WTC11 (cell line): Measurements from ENCODE around the gene ARHGEF10L.

Experiments used
- ATF3 ChIP-seq: sonication (generic); formaldehyde crosslinking; conservative IDR thresholded peaks from 2 replicates; pipeline ENCODE4 v1.8.1; 2022; ENCODE audit warnings: mild to moderate bottlenecking, missing genetic modification reagents
- FOXK1 ChIP-seq: sonication (generic); formaldehyde crosslinking; IDR thresholded peaks from 2 replicates; pipeline ENCODE4 v1.8.0; 2022; ENCODE audit warnings: mild to moderate bottlenecking, moderate library complexity, missing genetic modification reagents
- JUN ChIP-seq: sonication (generic); formaldehyde crosslinking; IDR thresholded peaks from 2 replicates; pipeline ENCODE4 v1.8.0; 2023; ENCODE audit warnings: mild to moderate bottlenecking, missing genetic modification reagents
- MLX ChIP-seq: sonication (generic); formaldehyde crosslinking; IDR thresholded peaks from 2 replicates; pipeline ENCODE4 v1.8.1; 2023; ENCODE audit warnings: mild to moderate bottlenecking, missing genetic modification reagents, moderate library complexity
- NFYB ChIP-seq: sonication (generic); formaldehyde crosslinking; conservative IDR thresholded peaks from 2 replicates; pipeline ENCODE4 v1.8.0; 2022; ENCODE audit warnings: low read depth, missing genetic modification reagents
- RORB ChIP-seq: fragments of 250-450 bp; sonication (Bioruptor Pico); IDR thresholded peaks from 2 replicates; pipeline ENCODE4 v1.9.0; 2021; ENCODE audit warnings: mild to moderate bottlenecking
- SMAD3 ChIP-seq: sonication (generic); formaldehyde crosslinking; IDR thresholded peaks from 2 replicates; pipeline ENCODE4 v1.8.0; 2022; ENCODE audit warnings: missing genetic modification reagents, mild to moderate bottlenecking, borderline replicate concordance
- SP1 ChIP-seq: sonication (generic); formaldehyde crosslinking; conservative IDR thresholded peaks from 2 replicates; pipeline ENCODE4 v1.8.1; 2022; ENCODE audit warnings: missing genetic modification reagents
- TCF7 ChIP-seq: sonication (generic); formaldehyde crosslinking; IDR thresholded peaks from 2 replicates; pipeline ENCODE4 v1.8.0; 2022; ENCODE audit warnings: mild to moderate bottlenecking, low read depth, missing genetic modification reagents, moderate library complexity
- TF ChIP-seq, protein P1 (sequence below): sonication (generic); formaldehyde crosslinking; IDR thresholded peaks from 2 replicates; pipeline ENCODE4 v1.8.1; 2022; ENCODE audit warnings: low read depth, missing genetic modification reagents, borderline replicate concordance
- TF ChIP-seq, protein P2 (sequence below): fragments of 200-600 bp; IDR thresholded peaks from 2 replicates; pipeline ENCODE4 v1.8.0; 2022; ENCODE audit warnings: antibody characterized with exemption
- TF ChIP-seq, protein P3 (sequence below): sonication (generic); formaldehyde crosslinking; IDR thresholded peaks from 2 replicates; pipeline ENCODE4 v1.8.0; 2022; ENCODE audit warnings: missing genetic modification reagents
- TF ChIP-seq, protein P4 (sequence below): sonication (generic); formaldehyde crosslinking; IDR thresholded peaks from 2 replicates; pipeline ENCODE4 v1.8.0; 2022; ENCODE audit warnings: mild to moderate bottlenecking, missing genetic modification reagents

GRCh38 chr1:17596651-17597509 lies 57.4 kb downstream of the ARHGEF10L start:
- TF ChIP-seq TCF7, result no peak
- TF ChIP-seq, protein P1, sequence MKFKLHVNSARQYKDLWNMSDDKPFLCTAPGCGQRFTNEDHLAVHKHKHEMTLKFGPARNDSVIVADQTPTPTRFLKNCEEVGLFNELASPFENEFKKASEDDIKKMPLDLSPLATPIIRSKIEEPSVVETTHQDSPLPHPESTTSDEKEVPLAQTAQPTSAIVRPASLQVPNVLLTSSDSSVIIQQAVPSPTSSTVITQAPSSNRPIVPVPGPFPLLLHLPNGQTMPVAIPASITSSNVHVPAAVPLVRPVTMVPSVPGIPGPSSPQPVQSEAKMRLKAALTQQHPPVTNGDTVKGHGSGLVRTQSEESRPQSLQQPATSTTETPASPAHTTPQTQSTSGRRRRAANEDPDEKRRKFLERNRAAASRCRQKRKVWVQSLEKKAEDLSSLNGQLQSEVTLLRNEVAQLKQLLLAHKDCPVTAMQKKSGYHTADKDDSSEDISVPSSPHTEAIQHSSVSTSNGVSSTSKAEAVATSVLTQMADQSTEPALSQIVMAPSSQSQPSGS (CRISPR knock-in tag), result no peak
- TF ChIP-seq, protein P2, sequence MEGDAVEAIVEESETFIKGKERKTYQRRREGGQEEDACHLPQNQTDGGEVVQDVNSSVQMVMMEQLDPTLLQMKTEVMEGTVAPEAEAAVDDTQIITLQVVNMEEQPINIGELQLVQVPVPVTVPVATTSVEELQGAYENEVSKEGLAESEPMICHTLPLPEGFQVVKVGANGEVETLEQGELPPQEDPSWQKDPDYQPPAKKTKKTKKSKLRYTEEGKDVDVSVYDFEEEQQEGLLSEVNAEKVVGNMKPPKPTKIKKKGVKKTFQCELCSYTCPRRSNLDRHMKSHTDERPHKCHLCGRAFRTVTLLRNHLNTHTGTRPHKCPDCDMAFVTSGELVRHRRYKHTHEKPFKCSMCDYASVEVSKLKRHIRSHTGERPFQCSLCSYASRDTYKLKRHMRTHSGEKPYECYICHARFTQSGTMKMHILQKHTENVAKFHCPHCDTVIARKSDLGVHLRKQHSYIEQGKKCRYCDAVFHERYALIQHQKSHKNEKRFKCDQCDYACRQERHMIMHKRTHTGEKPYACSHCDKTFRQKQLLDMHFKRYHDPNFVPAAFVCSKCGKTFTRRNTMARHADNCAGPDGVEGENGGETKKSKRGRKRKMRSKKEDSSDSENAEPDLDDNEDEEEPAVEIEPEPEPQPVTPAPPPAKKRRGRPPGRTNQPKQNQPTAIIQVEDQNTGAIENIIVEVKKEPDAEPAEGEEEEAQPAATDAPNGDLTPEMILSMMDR, result no peak
- TF ChIP-seq SP1, result no peak
- TF ChIP-seq RORB (CRISPR knock-in tag), result no peak
- no peak for TF ChIP-seq FOXK1 (CRISPR knock-in tag)
- no peak for TF ChIP-seq SMAD3
- TF ChIP-seq JUN (CRISPR knock-in tag), result no peak
- TF ChIP-seq MLX (CRISPR knock-in tag), result no peak
- TF ChIP-seq NFYB (CRISPR knock-in tag), result no peak
- TF ChIP-seq, protein P3, sequence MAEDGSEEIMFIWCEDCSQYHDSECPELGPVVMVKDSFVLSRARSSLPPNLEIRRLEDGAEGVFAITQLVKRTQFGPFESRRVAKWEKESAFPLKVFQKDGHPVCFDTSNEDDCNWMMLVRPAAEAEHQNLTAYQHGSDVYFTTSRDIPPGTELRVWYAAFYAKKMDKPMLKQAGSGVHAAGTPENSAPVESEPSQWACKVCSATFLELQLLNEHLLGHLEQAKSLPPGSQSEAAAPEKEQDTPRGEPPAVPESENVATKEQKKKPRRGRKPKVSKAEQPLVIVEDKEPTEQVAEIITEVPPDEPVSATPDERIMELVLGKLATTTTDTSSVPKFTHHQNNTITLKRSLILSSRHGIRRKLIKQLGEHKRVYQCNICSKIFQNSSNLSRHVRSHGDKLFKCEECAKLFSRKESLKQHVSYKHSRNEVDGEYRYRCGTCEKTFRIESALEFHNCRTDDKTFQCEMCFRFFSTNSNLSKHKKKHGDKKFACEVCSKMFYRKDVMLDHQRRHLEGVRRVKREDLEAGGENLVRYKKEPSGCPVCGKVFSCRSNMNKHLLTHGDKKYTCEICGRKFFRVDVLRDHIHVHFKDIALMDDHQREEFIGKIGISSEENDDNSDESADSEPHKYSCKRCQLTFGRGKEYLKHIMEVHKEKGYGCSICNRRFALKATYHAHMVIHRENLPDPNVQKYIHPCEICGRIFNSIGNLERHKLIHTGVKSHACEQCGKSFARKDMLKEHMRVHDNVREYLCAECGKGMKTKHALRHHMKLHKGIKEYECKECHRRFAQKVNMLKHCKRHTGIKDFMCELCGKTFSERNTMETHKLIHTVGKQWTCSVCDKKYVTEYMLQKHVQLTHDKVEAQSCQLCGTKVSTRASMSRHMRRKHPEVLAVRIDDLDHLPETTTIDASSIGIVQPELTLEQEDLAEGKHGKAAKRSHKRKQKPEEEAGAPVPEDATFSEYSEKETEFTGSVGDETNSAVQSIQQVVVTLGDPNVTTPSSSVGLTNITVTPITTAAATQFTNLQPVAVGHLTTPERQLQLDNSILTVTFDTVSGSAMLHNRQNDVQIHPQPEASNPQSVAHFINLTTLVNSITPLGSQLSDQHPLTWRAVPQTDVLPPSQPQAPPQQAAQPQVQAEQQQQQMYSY (CRISPR knock-in tag), result no peak
- no peak for TF ChIP-seq ATF3 (CRISPR knock-in tag)
- TF ChIP-seq, protein P4, sequence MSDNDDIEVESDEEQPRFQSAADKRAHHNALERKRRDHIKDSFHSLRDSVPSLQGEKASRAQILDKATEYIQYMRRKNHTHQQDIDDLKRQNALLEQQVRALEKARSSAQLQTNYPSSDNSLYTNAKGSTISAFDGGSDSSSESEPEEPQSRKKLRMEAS (CRISPR knock-in tag), result no peak
